PC-3 (cell line): ENCODE results near the gene TM4SF4.

Experiments
- CTCF ChIP-seq: fragments of 300-600 bp; sonication (generic); conservative IDR thresholded peaks from 2 replicates; pipeline ENCODE4 v1.5.1; 2017; ENCODE audit warnings: antibody characterized with exemption, low read depth, mild to moderate bottlenecking, low read length
- EZH2phosphoT487 ChIP-seq: fragments of 300-600 bp; sonication (generic); IDR thresholded peaks from 2 replicates; pipeline ENCODE4 v1.6.1; 2018; ENCODE audit warnings: mild to moderate bottlenecking, antibody characterized with exemption, low read length, borderline replicate concordance

- TF ChIP-seq CTCF (no peak), EZH2phosphoT487 (no peak)
Measured at GRCh38 chr3:149463921-149464320, 10.6 kb upstream of the TM4SF4 start.
